GM19372 (cell line): ENCODE results near the gene NACA.
A peak's percentile ranks its signal among the peaks of the same experiment; 100 is the strongest.
"Not testable (repeated sequence)": the region's sequence is repeated elsewhere in the genome, so short reads cannot be mapped to it uniquely, and the experiment has no call there.

Source experiments
- ATAC-seq: cut with Tn5 transposase; IDR thresholded peaks from one replicate; pipeline ENCODE4 v1.9.1; 2021; ENCODE audit warnings: mild to moderate bottlenecking, low read depth, moderate library complexity; ENCODE audit not compliant: unreplicated experiment

Gene NACA

DNA sequence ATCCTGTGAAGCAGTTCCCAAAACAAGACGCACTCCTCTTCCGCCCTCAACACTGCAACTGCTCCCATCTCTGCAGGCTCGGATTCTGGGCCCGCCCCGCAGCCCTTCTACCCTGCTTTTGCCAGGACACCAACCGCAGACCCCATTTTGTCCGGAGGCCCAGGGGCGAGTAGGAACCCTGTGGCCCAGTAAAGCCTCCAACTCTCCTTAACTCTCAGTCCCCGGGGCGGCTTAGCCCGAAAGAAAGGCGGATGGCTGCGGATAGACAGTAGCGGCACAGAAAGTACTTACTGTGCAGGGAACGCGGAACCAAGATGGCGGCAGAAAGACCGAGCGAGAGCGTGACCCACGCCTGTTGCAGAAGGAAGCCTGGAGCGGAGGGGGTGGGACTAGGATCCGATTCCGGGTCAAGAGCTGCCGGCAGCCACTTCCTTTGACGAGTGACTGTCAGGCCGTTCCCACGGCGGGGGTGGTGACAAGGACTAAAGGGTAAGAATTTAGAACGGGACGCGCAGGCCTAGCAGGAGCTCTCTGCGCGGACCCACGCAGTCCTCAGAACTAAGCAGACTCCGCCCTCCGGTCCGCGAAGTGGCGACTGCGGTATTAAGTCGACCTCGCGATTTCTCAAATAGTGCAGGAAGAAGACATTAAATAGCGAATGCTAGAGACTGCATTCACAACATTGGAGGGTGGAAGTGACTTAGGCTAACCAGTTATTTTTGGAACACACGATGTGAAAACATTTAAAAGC is at the start of gene NACA:
Gene NACA (minus strand): TSS at position 328 of the 751 bp plus-strand sequence. CDS start 778 bp downstream, outside the sequence.
- ATAC-seq, result peak; percentile 95

- ATAC-seq, result no peak
Measured at GRCh38 chr12:56773113-56773512, 48.0 kb upstream of the NACA start.

DNA sequence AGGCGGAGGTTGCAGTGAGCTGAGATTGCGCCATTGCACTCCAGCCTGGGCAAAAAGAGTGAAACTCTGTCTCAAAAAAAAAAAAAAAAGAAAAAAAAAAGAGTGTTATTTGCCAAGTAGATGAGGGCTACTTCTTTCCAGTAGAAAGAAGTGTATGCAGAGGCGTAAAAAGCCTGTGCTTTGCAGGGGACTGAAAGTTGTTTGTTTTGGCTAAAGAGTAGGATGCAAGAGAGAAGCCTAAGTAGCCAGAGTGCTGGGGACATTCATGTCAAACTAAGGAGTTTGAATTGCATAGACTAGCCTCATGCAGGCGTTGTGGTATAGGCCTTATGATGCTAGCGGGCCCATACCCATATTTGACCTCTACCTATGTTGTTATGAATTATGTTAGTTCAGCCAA is 47.5 kb upstream of the NACA start:
- no peak for ATAC-seq

DNA sequence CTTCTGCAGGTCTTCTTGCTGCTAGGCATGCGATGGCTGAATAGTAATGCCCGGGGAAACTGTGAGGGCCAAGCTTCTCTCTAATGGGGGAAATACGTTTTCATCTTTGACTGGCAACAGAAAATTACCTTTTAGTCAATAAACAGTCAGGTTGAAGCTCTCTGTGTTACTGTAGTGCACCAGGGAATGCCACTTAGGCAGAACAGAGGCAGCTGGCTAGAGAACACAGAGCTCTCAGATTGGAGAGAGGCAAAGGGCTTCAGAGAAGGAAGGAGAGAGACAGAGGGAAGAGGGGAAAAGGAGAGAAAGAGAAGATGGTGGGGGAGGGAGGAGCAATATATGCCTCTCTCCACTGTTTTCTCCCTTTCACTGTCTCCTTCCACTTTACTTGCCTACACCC is 44.8 kb upstream of the NACA start:
- no peak for ATAC-seq

GRCh38 chr12:56768424-56768823 is 43.3 kb upstream of the NACA start:
- ATAC-seq, result no peak

- peak; percentile 99 for ATAC-seq
Measured at GRCh38 chr12:56766535-56766934, 41.4 kb upstream of the NACA start.

DNA sequence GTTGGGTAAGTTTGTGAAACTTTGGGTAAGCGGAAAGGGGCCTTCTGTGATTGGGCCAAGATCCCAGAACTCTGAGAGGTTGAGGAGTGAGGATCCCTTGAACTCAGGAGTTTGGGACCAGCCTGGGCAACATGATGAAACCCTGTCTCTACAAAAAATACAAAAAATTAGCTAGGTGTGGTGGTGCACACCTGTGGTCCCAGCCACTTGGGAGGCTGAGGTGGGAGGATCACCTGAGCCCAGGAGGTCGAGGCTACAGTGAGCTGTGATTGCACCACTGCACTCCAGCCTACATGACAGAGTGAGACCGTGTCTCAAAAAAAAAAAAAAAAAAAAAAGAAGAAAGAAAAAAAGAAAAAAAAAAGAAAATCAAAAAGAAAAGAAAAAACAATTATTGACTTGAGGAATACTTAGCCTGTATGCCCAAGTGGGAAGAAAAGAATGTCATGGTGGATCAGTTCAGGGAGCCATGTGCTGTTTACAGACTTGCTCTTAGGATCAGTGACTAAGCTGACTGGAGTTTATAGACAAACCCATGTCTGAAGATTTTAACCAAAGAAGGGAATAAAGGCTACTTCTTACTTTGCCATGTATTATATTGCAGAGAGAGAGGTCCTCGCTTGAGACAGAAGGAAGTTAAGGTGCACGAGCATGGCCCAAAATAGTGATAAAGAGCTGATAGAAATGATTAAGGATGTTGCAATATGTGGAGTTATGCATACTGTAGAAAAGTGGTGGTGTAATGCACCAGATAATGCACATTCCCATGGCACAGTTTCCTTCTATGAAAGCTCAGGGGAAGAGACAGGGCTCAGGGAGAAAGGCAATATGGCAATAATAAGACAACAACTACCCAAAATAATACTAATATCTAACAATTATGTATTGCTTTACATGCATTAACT is 38.9 kb upstream of the NACA start:
- ATAC-seq, result no peak

DNA sequence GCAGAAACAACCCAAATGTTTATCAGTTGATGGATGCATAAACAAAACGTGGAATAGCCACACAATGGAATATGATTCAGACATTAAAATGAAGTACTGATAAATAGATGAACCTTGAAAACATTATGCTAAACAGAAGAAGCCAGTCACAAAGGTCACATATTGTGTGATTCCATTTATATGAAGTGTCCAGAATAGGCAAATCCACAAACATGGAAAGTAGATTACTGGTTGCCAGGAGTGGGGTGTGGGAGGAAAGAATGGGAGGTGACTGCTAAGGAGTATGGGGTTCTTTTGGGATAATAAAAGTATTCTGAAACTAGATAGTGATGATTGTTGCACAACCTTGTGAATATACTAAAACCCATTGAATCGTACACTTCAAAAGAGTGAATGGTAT is 36.7 kb upstream of the NACA start:
- ATAC-seq, result no peak

GRCh38 chr12:56760460-56760859 is 35.4 kb upstream of the NACA start:
- ATAC-seq, result no peak

- no peak for ATAC-seq
Measured at GRCh38 chr12:56759263-56759908, 34.3 kb upstream of the NACA start.

GRCh38 chr12:56758728-56759262 is 33.7 kb upstream of the NACA start:
- no peak for ATAC-seq

GRCh38 chr12:56757971-56758370 is 32.9 kb upstream of the NACA start:
- not testable (repeated sequence) for ATAC-seq

DNA sequence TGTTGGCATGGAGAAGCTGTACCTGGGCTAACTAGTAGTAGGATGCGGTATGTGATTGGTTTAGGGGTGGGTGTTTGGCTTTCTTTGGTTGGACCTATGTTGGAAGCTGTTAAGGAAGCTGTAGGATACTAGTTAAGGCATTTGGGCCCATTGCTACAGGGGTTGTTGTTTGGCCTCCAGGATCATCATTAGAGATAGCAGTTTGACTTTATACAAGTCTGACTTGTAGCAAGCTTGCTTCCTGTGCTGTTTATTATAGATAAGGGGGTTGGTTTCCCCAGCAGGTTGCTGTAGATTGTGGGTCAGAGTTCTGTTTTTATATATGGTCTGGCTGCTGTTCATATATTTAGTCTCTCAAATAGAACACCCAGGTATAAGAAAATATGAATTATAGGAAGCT is 28.5 kb upstream of the NACA start:
- ATAC-seq, result no peak

GRCh38 chr12:56751712-56752598 is 26.9 kb upstream of the NACA start, which contains the start of gene PRIM1:
PRIM1 (minus strand) TSS chr12:56752323; CDS start chr12:56752298, 25 bp downstream.
- ATAC-seq, result peak; percentile 74

DNA sequence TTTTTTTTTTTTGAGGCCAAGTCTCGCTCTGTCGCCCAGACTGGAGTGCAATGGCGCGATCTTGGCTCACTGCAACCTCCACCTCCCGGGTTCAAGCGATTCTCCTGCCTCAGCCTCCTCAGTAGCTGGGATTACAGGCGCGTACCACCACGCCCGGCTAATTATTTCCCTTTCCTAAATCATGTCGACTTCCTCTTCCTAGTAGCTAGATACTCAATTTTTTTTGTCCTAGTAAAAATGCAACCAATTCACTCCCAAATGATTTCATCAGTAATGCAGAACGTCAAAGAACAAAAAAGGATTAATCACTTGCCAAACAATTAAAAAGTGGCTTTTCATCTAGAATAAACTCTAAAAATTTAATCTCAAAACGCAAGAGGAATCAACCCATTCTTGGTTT is 25.5 kb upstream of the NACA start:
- not testable (repeated sequence) for ATAC-seq

GRCh38 chr12:56749853-56750252 is 24.8 kb upstream of the NACA start:
- no peak for ATAC-seq

- ATAC-seq, result no peak
Measured at GRCh38 chr12:56749359-56749758, 24.3 kb upstream of the NACA start.

- ATAC-seq, result no peak
Measured at GRCh38 chr12:56728139-56728861, 3.2 kb upstream of the NACA start.

GRCh38 chr12:56726196-56726675 is 1.1 kb upstream of the NACA start:
- ATAC-seq, result not testable (repeated sequence)
